IMR-90 (cell line): ENCODE measurements around the gene PCDHGB7. TPM values are rescaled to one million over a fixed set of nuclear protein-coding genes. Genes with fewer than 3 reads are reported as not detected.

ENCODE experiments used
- ATAC-seq: fragments of 200-7000 bp; cut with Tn5 transposase; 2 replicates; pipeline ENCODE4 v1.9.1; 2020; ENCODE audit warnings: low read depth, mild to moderate bottlenecking, moderate library complexity
- BruUV-seq: library from RNA; stranded (reverse); fragments of 400-500 nt; replicated peaks from 2 replicates; lab custom pipeline; 2021; lab: Mats Ljungman, UMichigan
- CTCF ChIA-PET: fragments of 300-600 bp; formaldehyde crosslinking; extraction: SDS; loops from one replicate; lab custom pipeline; 2021; ENCODE audit warnings: antibody characterized with exemption; lab: Yijun Ruan, JAX
- POLR2A ChIA-PET: fragments of 300-600 bp; sonication (Branson Sonifier 250); formaldehyde crosslinking; loops from one replicate; lab custom pipeline; 2022; ENCODE audit warnings: antibody characterized with exemption; ENCODE audit not compliant: unreplicated experiment; lab: Charles Lee
- DNase-seq: peaks from one replicate; pipeline ENCODE4 v3.0.0; 2013
- H2AFZ ChIP-seq: replicated peaks from 2 replicates; pipeline ENCODE3; 2013; ENCODE audit warnings: low read length, mild to moderate bottlenecking; ENCODE audit not compliant: poor library complexity
- H2AK5ac ChIP-seq: 2 replicates; pipeline ENCODE4 v1.6.1; 2013; ENCODE audit warnings: low read depth, low read length, inconsistent platforms
- H2AK9ac ChIP-seq: replicated peaks from 2 replicates; pipeline ENCODE3; 2013; ENCODE audit warnings: mild to moderate bottlenecking, low read depth, low read length, moderate library complexity; ENCODE audit not compliant: poor library complexity
- H2BK120ac ChIP-seq: 2 replicates; pipeline ENCODE4 v1.6.1; 2013; ENCODE audit warnings: low read depth, low read length, inconsistent platforms
- H2BK15ac ChIP-seq: 3 replicates; pipeline ENCODE4 v1.6.1; 2013; ENCODE audit warnings: low read depth, low read length, inconsistent platforms
- H2BK20ac ChIP-seq: 2 replicates; pipeline ENCODE4 v1.6.1; 2013; ENCODE audit warnings: low read depth, mild to moderate bottlenecking, inconsistent platforms, low read length, moderate library complexity
- H2BK5ac ChIP-seq: 2 replicates; pipeline ENCODE4 v1.6.1; 2013; ENCODE audit warnings: mild to moderate bottlenecking, low read depth, low read length, inconsistent platforms; ENCODE audit not compliant: poor library complexity, severe bottlenecking
- H3K14ac ChIP-seq: replicated peaks from 2 replicates; pipeline ENCODE4 v1.6.1; 2013; ENCODE audit warnings: low read depth, low read length, inconsistent platforms
- H3K18ac ChIP-seq: 2 replicates; pipeline ENCODE4 v1.6.1; 2013; ENCODE audit warnings: low read depth, low read length, control low read depth
- H3K23ac ChIP-seq: 2 replicates; pipeline ENCODE4 v1.6.1; 2013; ENCODE audit warnings: low read depth, low read length, inconsistent platforms
- H3K27ac ChIP-seq: 2 replicates; pipeline ENCODE4 v1.5.1; 2013; ENCODE audit warnings: mild to moderate bottlenecking, control low read depth, low read length; ENCODE audit not compliant: insufficient read depth
- H3K27me3 ChIP-seq: 2 replicates; pipeline ENCODE4 v1.6.1; 2013; ENCODE audit warnings: low read length; ENCODE audit not compliant: control insufficient read depth, insufficient read depth
- H3K36me3 ChIP-seq: 2 replicates; pipeline ENCODE4 v1.6.1; 2013; ENCODE audit warnings: low read length, mixed read lengths; ENCODE audit not compliant: control insufficient read depth, insufficient read depth
- H3K4ac ChIP-seq: 2 replicates; pipeline ENCODE4 v1.6.1; 2013; ENCODE audit warnings: low read depth, low read length, inconsistent platforms
- H3K4me1 ChIP-seq: 2 replicates; pipeline ENCODE4 v1.6.1; 2013; ENCODE audit warnings: low read length, mixed read lengths; ENCODE audit not compliant: control insufficient read depth, insufficient read depth
- H3K4me2 ChIP-seq: 2 replicates; pipeline ENCODE4 v1.6.1; 2013; ENCODE audit warnings: low read depth, mild to moderate bottlenecking, control low read depth, low read length, moderate library complexity
- H3K4me3 ChIP-seq: 2 replicates; pipeline ENCODE4 v1.5.1; 2013; ENCODE audit warnings: low read depth, mild to moderate bottlenecking, control low read depth, low read length, moderate library complexity; ENCODE audit not compliant: insufficient read depth
- H3K56ac ChIP-seq: 2 replicates; pipeline ENCODE4 v1.6.1; 2013; ENCODE audit warnings: low read length, inconsistent platforms; ENCODE audit not compliant: insufficient read depth; ENCODE audit errors: extremely low read depth
- H3K79me1 ChIP-seq, 2 experiments: 2 replicates each; pipeline ENCODE4 v1.6.1; 2013; ENCODE audit warnings: low read length in 2 of 2, inconsistent platforms in 1 of 2, low read depth in 1 of 2
- H3K9ac ChIP-seq: 2 replicates; pipeline ENCODE4 v1.6.1; 2013; ENCODE audit warnings: low read depth, low read length, control low read depth
- H3K9me1 ChIP-seq: 2 replicates; pipeline ENCODE4 v1.6.1; 2013; ENCODE audit warnings: low read length, inconsistent platforms; ENCODE audit not compliant: insufficient read depth
- H3K9me3 ChIP-seq: 2 replicates; pipeline ENCODE4 v1.6.1; 2013; ENCODE audit warnings: low read length; ENCODE audit not compliant: control insufficient read depth, insufficient read depth
- H4K20me1 ChIP-seq: 2 replicates; pipeline ENCODE4 v1.6.1; 2013; ENCODE audit warnings: low read length, inconsistent platforms; ENCODE audit not compliant: insufficient read depth
- H4K5ac ChIP-seq: 2 replicates; pipeline ENCODE4 v1.6.1; 2013; ENCODE audit warnings: mild to moderate bottlenecking, low read depth, low read length, control low read depth
- H4K8ac ChIP-seq, 2 experiments: 2 replicates each; pipeline ENCODE4 v1.6.1; 2013; ENCODE audit warnings: low read depth in 2 of 2, low read length in 2 of 2, control low read depth in 1 of 2, inconsistent platforms in 1 of 2
- H4K91ac ChIP-seq: 2 replicates; pipeline ENCODE4 v1.6.1; 2013; ENCODE audit warnings: low read depth, low read length, inconsistent platforms; ENCODE audit not compliant: insufficient read depth
- CEBPB ChIP-seq: IDR thresholded peaks from 2 replicates; pipeline ENCODE4 v1.6.1; 2012; ENCODE audit warnings: low read depth, low read length, improper control_type of control experiment
- MAFK ChIP-seq: IDR thresholded peaks from 2 replicates; pipeline ENCODE4 v1.6.1; 2012; ENCODE audit warnings: low read depth, low read length, improper control_type of control experiment
- POLR2A ChIP-seq: IDR thresholded peaks from 2 replicates; pipeline ENCODE4 v1.6.1; 2012; ENCODE audit warnings: mild to moderate bottlenecking, low read depth, low read length
- RFX5 ChIP-seq: IDR thresholded peaks from 2 replicates; pipeline ENCODE4 v1.8.0; 2012; ENCODE audit warnings: low read depth, mild to moderate bottlenecking, low read length, moderate library complexity
- WGBS, 2 experiments: methylation state at CpG; one replicate each; pipeline versions ENCODE4 v1.1.5 to v1.1.7; 2013; ENCODE audit warnings: missing lambda C conversion rate in 2 of 2; ENCODE audit not compliant: insufficient read length in 1 of 2; ENCODE audit errors: extremely low coverage in 2 of 2; 5-methylcytosine and 5-hydroxymethylcytosine counted together
- dilution Hi-C: fragments of 300-500 bp; cut with HindIII; formaldehyde crosslinking; loops from one replicate; pipeline ENCODE4 v1.14.3; 2018; ENCODE audit warnings: low sequenced_read_pairs; ENCODE audit not compliant: unreplicated experiment
- in situ Hi-C: fragments of 300-500 bp; cut with MboI; formaldehyde crosslinking; loops from 3 replicates; pipeline ENCODE4 v1.14.3; 2019; ENCODE audit warnings: low sequenced_read_pairs, inconsistent platforms, mixed read lengths
- intact Hi-C: fragments of 100-400 bp; cut with micrococcal nuclease; formaldehyde crosslinking; loops from 2 replicates; pipeline ENCODE4 v1.10.0; 2022
- polyA plus RNA-seq, 3 experiments: library from polyadenylated mRNA; depleted of rRNA; stranded (reverse); fragments of >200 nt; gene quantifications; 2 replicates each; pipeline ENCODE4 v1.2.3, GENCODE V29; 2012; ENCODE audit warnings: low replicate concordance in 1 of 3
- total RNA-seq: library from RNA; depleted of rRNA; stranded (reverse); fragments of >200 nt; gene quantifications from 2 replicates; pipeline ENCODE4 v1.2.3, GENCODE V29; 2012

The PCDHGB7 gene
- total and polyA plus RNA-seq, 2 of the 4 experiments (the other 2 are of a cell fraction) = 6.3 to 8.1 TPM

GRCh38 chr5:141399555-141400258, 17.8 kb upstream of the PCDHGB7 start:
- Histone ChIP-seq H4K8ac (no peak overlapping the region), H4K20me1 (no peaks in the 10 kb centered on the region), H3K9me1 (no peaks in the 10 kb centered on the region), H3K4me3 (peak overlapping the region; percentile 13; the same call in 1 of the 2 replicates), H3K36me3 (peaks cover 18% of the 10 kb centered on the region), H2BK20ac (no peak overlapping the region), H4K5ac (no peak overlapping the region), H2BK5ac (no peak overlapping the region), H2AK5ac (no peak overlapping the region), H3K4me2 (peak overlapping the region; percentile 42; the same call in 1 of the 2 replicates), H3K9ac (no peak overlapping the region), H3K56ac (no peak overlapping the region), H3K4me1 (no peaks in the 10 kb centered on the region), H3K23ac (no peak overlapping the region), H2AFZ (peak overlapping the region; percentile 58), H3K27ac (no peak overlapping the region), H3K79me1 (peaks cover 13 to 22% of the 10 kb centered on the region in 2 experiments), H4K91ac (no peak overlapping the region), H3K27me3 (no peaks in the 10 kb centered on the region), H2BK120ac (no peak overlapping the region), H3K14ac (no peak overlapping the region), H2AK9ac (peak overlapping the region; percentile 26), H2BK15ac (no peak overlapping the region), H3K9me3 (peaks cover 46% of the 10 kb centered on the region), H3K4ac (no peak overlapping the region), H3K18ac (no peak overlapping the region)
- CTCF ChIA-PET = no interaction called here
- dilution Hi-C loops (no loop called here), in situ Hi-C loops (no loop called here), intact Hi-C loops (no loop called here)
- ATAC-seq = no peak
- POLR2A ChIA-PET = no interaction called here
- WGBS, 2 experiments = 40% methylated on average over 39 of the region's 61 CpGs; no CpG with 5 or more reads in 1 of the 2 experiments
- BruUV-seq = no TSS peak
- no peak for DNase-seq
- TF ChIP-seq RFX5 = no peak
- no peak for TF ChIP-seq MAFK
- no peak for TF ChIP-seq POLR2A
- TF ChIP-seq CEBPB = no peak
